Measurements from ENCODE around the gene EPO. TPM values are rescaled to one million over a fixed set of nuclear protein-coding genes. Genes with fewer than 3 reads are reported as not detected.

Gene EPO
- total and polyA plus RNA-seq, 2 donors (not counting 1 experiment from before 2014, with no cell fraction given) = 0.10 TPM; not detected in 1

- Histone ChIP-seq H3K27ac (ENCODE audit: low read length in 2 of 2) (no peak overlapping the region), H3K4me1 (ENCODE audit: control insufficient read depth in 2 of 2, insufficient read depth in 2 of 2, low read length in 2 of 2) (peaks cover 0 to 3% of the 10 kb centered on the region in 2 donors), H3K9ac (ENCODE audit: low read length) (no peak overlapping the region), H3K4me3 (ENCODE audit: control extremely low read depth in 1 of 5, extremely low read depth in 1 of 5, insufficient read depth in 1 of 5, low read depth in 2 of 5, low read length in 4 of 5) (no peak overlapping the region), H3K4me2 (replicated peaks; ENCODE audit: low read depth, low read length, poor library complexity, severe bottlenecking) (no peak overlapping the region), H2AFZ (ENCODE audit: insufficient read depth, low read depth, low read length, poor library complexity, severe bottlenecking) (no peak overlapping the region), H3K9me3 (ENCODE audit: control extremely low read depth in 1 of 3, control insufficient read depth in 2 of 3, insufficient read depth in 1 of 3, low read length in 2 of 3) (no peaks in the 10 kb centered on the region), H3K79me2 (ENCODE audit: control insufficient read depth, insufficient read depth, low read length) (no peaks in the 10 kb centered on the region), H3K36me3 (replicated peaks in 1 of 2; ENCODE audit: control extremely low read depth in 1 of 2, control insufficient read depth in 1 of 2, extremely low read depth in 1 of 2, insufficient read depth in 2 of 2, low read length in 1 of 2) (peaks cover 0 to 81% of the 10 kb centered on the region in 2 experiments), H4K20me1 (ENCODE audit: control insufficient read depth, insufficient read depth, low read length, poor library complexity, severe bottlenecking) (peaks cover 70% of the 10 kb centered on the region), H3K27me3 (replicated peaks in 1 of 4; ENCODE audit: control extremely low read depth in 1 of 4, control insufficient read depth in 3 of 4, insufficient read depth in 4 of 4, low read length in 3 of 4) (no peaks in the 10 kb centered on the region)
- H3K9me3 Mint-ChIP-seq (ENCODE audit: insufficient read depth) = no peaks in the 10 kb centered on the region
- no peak for ATAC-seq (ENCODE audit: low read depth)
- ChIA-PET CTCF (interaction anchor here (0.6 to 2.5 kb wide), 6 partner anchors 11 to 121 kb away, joined by 3 to 18 read pairs (median 3); partner anchors contain the start of gene POP7), POLR2A (interaction anchor here (0.7 to 1.2 kb wide), 2 partner anchors 26 to 95 kb away, joined by 4 to 16 read pairs; partner anchors contain the start of genes FBXO24 and LRCH4)
- H3K27me3 Mint-ChIP-seq = no peaks in the 10 kb centered on the region
- H3K4me1 Mint-ChIP-seq = peaks cover 7% of the 10 kb centered on the region
- no peak overlapping the region for H3K27ac Mint-ChIP-seq
- intact Hi-C loops (cut with micrococcal nuclease) = no loop called here
- TF ChIP-seq CTCF (IDR thresholded peaks at IDR 0.05) (no peak), EZH2 (IDR thresholded peaks at IDR 0.05; ENCODE audit: borderline replicate concordance, insufficient read depth, low read depth, low read length, poor library complexity, severe bottlenecking) (no peak)
- 93% methylated on average over 16 of the region's 18 CpGs for WGBS (ENCODE audit: insufficient coverage)
- peak; percentile 25 for DNase-seq
- no peak overlapping the region for H3K4me3 Mint-ChIP-seq
Observed at GRCh38 chr7:100680576-100681271, 39.5 kb upstream of the EPO start.

GRCh38 chr7:100681491-100682227 is 38.6 kb upstream of the EPO start:
- TF ChIP-seq EZH2 (IDR thresholded peaks at IDR 0.05; ENCODE audit: borderline replicate concordance, insufficient read depth, low read depth, low read length, poor library complexity, severe bottlenecking) = no peak
- TF ChIP-seq CTCF (IDR thresholded peaks at IDR 0.05) = no peak
- Histone ChIP-seq H3K4me3 (ENCODE audit: control extremely low read depth in 1 of 5, extremely low read depth in 1 of 5, insufficient read depth in 1 of 5, low read depth in 2 of 5, low read length in 4 of 5) (no peak overlapping the region), H4K20me1 (ENCODE audit: control insufficient read depth, insufficient read depth, low read length, poor library complexity, severe bottlenecking) (peaks cover 72% of the 10 kb centered on the region), H3K4me2 (replicated peaks; ENCODE audit: low read depth, low read length, poor library complexity, severe bottlenecking) (no peak overlapping the region), H3K79me2 (ENCODE audit: control insufficient read depth, insufficient read depth, low read length) (peaks cover 3% of the 10 kb centered on the region), H3K9me3 (ENCODE audit: control extremely low read depth in 1 of 3, control insufficient read depth in 2 of 3, insufficient read depth in 1 of 3, low read length in 2 of 3) (no peaks in the 10 kb centered on the region), H3K27me3 (replicated peaks in 1 of 4; ENCODE audit: control extremely low read depth in 1 of 4, control insufficient read depth in 3 of 4, insufficient read depth in 4 of 4, low read length in 3 of 4) (no peaks in the 10 kb centered on the region), H3K9ac (ENCODE audit: low read length) (no peak overlapping the region), H2AFZ (ENCODE audit: insufficient read depth, low read depth, low read length, poor library complexity, severe bottlenecking) (no peak overlapping the region), H3K4me1 (ENCODE audit: control insufficient read depth in 2 of 2, insufficient read depth in 2 of 2, low read length in 2 of 2) (peaks cover 0 to 3% of the 10 kb centered on the region in 2 donors), H3K27ac (ENCODE audit: low read length in 2 of 2) (no peak overlapping the region), H3K36me3 (replicated peaks in 1 of 2; ENCODE audit: control extremely low read depth in 1 of 2, control insufficient read depth in 1 of 2, extremely low read depth in 1 of 2, insufficient read depth in 2 of 2, low read length in 1 of 2) (peaks cover 0 to 86% of the 10 kb centered on the region in 2 experiments)
- 94% methylated on average over 27 of the region's 29 CpGs for WGBS (ENCODE audit: insufficient coverage)
- peak; percentile 23 for DNase-seq
- Mint-ChIP-seq H3K27ac (peak overlapping the region; percentile 67), H3K9me3 (ENCODE audit: insufficient read depth) (no peaks in the 10 kb centered on the region), H3K4me1 (peaks cover 3% of the 10 kb centered on the region), H3K27me3 (no peaks in the 10 kb centered on the region), H3K4me3 (no peak overlapping the region)
- ATAC-seq (ENCODE audit: low read depth) = no peak
- ChIA-PET POLR2A (no interaction called here), CTCF (no interaction called here)
- intact Hi-C loops (cut with micrococcal nuclease) = no loop called here
